SU-DHL-6 (cell line): ENCODE data around the gene THAP11.

Source experiments
- H2AFZ ChIP-seq: fragments of 200-600 bp; sonication (generic); 2 replicates; pipeline ENCODE4 v1.6.1; 2014; ENCODE audit warnings: low read depth, mild to moderate bottlenecking, moderate library complexity, mixed read lengths, antibody characterized with exemption, low read length; ENCODE audit not compliant: severe bottlenecking
- H3F3A ChIP-seq: fragments of 200-600 bp; shearing (Covaris generic); 2 replicates; pipeline ENCODE4 v1.6.0; 2016; ENCODE audit warnings: antibody characterized with exemption, mild to moderate bottlenecking; ENCODE audit not compliant: insufficient read depth
- H3K27ac ChIP-seq: fragments of 200-600 bp; sonication (generic); 2 replicates; pipeline ENCODE4 v1.5.1; 2016; ENCODE audit warnings: low read depth, mild to moderate bottlenecking, low read length, moderate library complexity, mixed read lengths
- H3K27me3 ChIP-seq: fragments of 200-600 bp; sonication (generic), shearing (Covaris generic); 2 replicates; pipeline ENCODE4 v1.6.0; 2014; ENCODE audit warnings: mild to moderate bottlenecking, low read length
- H3K36me3 ChIP-seq: fragments of 200-600 bp; sonication (generic); 2 replicates; pipeline ENCODE4 v1.6.1; 2014; ENCODE audit warnings: mild to moderate bottlenecking, low read length, mixed read lengths
- H3K4me2 ChIP-seq: fragments of 300-600, 200-600 bp; shearing (Covaris generic), sonication (generic); 2 replicates; pipeline ENCODE4 v1.6.0; 2014; ENCODE audit warnings: low read length, low read depth, mild to moderate bottlenecking; ENCODE audit not compliant: poor library complexity, severe bottlenecking
- H3K4me3 ChIP-seq: fragments of 200-600 bp; sonication (generic); 2 replicates; pipeline ENCODE4 v1.5.1; 2014; ENCODE audit warnings: antibody characterized with exemption, low read length, mild to moderate bottlenecking, mixed read lengths; ENCODE audit not compliant: insufficient read depth, poor library complexity, severe bottlenecking
- H3K79me2 ChIP-seq: fragments of 200-600 bp; sonication (generic); 2 replicates; pipeline ENCODE4 v1.6.1; 2014; ENCODE audit warnings: mild to moderate bottlenecking, low read length, moderate library complexity; ENCODE audit not compliant: insufficient read depth
- H3K9ac ChIP-seq: fragments of 200-600 bp; sonication (generic); 2 replicates; pipeline ENCODE4 v1.7.0; 2014; ENCODE audit warnings: mild to moderate bottlenecking, low read length
- H3K9me2 ChIP-seq: fragments of 200-600 bp; sonication (generic); replicated peaks from 2 replicates; pipeline ENCODE4 v1.6.1; 2014; ENCODE audit warnings: low read length; ENCODE audit not compliant: insufficient read depth
- H3K9me3 ChIP-seq: fragments of 200-600 bp; sonication (generic); 2 replicates; pipeline ENCODE4 v1.6.1; 2014; ENCODE audit warnings: low read length, mixed read lengths; ENCODE audit not compliant: insufficient read depth
- H4K20me1 ChIP-seq: fragments of 200-600 bp; sonication (generic); 2 replicates; pipeline ENCODE4 v1.6.1; 2014; ENCODE audit warnings: low read depth, mild to moderate bottlenecking, antibody characterized with exemption, low read length, moderate library complexity, mixed read lengths
- EZH2phosphoT487 ChIP-seq: fragments of 200-600 bp; sonication (generic), shearing (Covaris generic); conservative IDR thresholded peaks from 2 replicates; pipeline ENCODE4 v1.6.1; 2018; ENCODE audit warnings: mild to moderate bottlenecking, antibody characterized with exemption, low read length, moderate library complexity, mixed read lengths
- TF ChIP-seq, protein P1 (sequence below): fragments of 200-600 bp; sonication (generic); IDR thresholded peaks from one replicate; pipeline ENCODE4 v1.5.1; 2017; ENCODE audit warnings: antibody characterized with exemption, mild to moderate bottlenecking, low read length, moderate library complexity; ENCODE audit not compliant: insufficient read depth, poor library complexity, severe bottlenecking

THAP11 gene

DNA sequence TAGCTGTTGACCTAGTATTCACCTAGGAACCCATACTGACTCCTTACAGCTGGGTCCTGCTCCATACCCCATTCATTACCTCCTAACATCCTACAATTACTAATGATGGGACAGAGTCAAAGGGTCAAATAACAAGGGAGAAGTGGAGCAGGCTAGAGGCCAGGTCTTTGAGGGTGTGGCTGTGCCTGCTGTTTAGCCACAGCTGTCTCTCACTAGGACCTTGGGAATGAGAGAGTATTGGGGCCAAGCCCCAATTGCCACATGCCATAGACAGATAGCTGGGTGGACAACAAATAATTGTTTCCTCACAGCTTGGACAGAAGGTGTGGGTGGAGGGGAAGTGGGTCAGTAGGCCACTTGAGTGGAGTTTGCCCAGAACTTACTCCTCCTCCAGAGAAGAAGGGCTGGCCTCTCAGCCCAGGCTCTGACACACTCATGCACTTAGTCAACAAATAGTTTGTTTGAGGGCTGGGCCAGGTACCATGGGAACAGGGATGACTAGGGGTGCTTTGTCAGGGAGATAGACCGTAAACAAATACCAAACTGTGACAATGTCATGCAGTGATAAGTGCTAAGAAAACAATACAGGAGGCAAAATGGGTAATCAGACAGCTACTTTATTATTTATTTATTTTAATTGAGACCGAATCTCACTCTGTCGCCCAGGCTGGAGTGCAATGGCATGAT is 15.6 kb downstream of the THAP11 start:
- H2AFZ ChIP-seq = no peak overlapping the region
- H3K4me3 ChIP-seq = no peak overlapping the region
- no peaks in the 10 kb centered on the region for H3F3A ChIP-seq
- H3K9me3 ChIP-seq = no peaks in the 10 kb centered on the region
- TF ChIP-seq, protein P1, sequence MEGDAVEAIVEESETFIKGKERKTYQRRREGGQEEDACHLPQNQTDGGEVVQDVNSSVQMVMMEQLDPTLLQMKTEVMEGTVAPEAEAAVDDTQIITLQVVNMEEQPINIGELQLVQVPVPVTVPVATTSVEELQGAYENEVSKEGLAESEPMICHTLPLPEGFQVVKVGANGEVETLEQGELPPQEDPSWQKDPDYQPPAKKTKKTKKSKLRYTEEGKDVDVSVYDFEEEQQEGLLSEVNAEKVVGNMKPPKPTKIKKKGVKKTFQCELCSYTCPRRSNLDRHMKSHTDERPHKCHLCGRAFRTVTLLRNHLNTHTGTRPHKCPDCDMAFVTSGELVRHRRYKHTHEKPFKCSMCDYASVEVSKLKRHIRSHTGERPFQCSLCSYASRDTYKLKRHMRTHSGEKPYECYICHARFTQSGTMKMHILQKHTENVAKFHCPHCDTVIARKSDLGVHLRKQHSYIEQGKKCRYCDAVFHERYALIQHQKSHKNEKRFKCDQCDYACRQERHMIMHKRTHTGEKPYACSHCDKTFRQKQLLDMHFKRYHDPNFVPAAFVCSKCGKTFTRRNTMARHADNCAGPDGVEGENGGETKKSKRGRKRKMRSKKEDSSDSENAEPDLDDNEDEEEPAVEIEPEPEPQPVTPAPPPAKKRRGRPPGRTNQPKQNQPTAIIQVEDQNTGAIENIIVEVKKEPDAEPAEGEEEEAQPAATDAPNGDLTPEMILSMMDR = no peak
- no peak for TF ChIP-seq EZH2phosphoT487
- H3K9ac ChIP-seq = no peak overlapping the region
- no peak overlapping the region for H3K27ac ChIP-seq
- no peaks in the 10 kb centered on the region for H3K27me3 ChIP-seq
- H3K4me2 ChIP-seq = no peak overlapping the region
- H3K9me2 ChIP-seq = no peaks in the 10 kb centered on the region
- peaks cover 94% of the 10 kb centered on the region for H3K79me2 ChIP-seq
- no peaks in the 10 kb centered on the region for H3K36me3 ChIP-seq
- H4K20me1 ChIP-seq = peaks cover 10% of the 10 kb centered on the region; the same call in 1 of the 2 replicates

DNA sequence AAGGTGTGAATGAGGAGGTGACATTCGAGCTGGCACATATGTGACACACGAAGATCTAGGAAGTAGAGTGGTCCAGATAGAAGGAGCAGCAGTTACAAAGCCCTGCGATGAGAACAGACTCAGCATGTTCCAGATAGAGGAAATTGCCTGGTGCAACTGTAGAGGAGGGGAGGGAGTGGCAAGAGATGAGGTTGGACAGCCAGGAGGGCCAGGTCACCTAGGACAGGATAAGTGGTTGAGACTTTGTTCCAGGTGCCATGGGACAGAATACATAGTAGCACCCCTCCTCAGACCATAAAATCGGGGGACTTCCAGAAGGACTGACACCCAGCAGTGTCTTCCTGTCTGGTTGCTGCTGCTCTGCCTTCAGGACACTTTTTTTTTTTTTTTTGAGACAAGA is 16.4 kb downstream of the THAP11 start:
- no peak overlapping the region for H3K27ac ChIP-seq
- H3F3A ChIP-seq = no peaks in the 10 kb centered on the region
- H3K4me3 ChIP-seq = no peak overlapping the region

DNA sequence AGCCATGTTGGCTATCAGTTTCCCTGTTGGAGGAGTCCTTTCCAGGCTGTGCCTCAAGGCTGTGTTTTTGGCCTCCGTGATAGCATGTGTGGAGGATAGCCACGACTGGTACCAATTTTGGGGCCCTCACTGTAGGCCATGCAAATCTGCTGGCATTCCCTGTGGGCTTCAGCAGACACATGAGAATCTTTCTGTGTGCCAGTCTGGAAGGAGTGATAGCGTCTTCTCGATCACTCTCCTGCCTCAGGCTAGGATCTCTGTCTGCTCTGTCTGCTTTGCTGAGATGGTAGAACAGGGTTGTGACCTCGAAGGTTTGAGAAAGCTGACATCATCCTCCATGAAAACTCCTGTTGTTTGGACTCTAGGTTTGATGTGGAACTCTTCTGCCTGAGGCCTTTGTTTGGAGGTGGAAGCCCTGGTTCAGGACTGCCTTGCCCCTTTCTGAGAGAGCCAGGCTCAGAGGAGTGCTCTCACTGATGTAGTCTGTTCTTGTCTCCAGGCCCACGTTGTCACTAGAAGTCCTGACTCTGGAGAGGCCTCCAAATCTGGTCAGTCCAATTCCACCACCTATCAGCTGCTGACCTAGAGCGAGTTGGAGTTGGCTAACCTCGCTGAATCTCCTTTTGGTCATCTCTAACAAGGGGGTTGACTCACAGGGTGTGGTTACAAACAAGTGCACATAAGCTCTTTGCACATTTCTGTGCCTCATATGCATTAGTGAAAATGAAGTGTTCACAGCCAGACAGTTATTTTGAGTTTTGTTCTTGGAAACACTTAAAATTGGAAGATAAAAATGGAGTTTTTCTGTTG is 18.7 kb downstream of the THAP11 start:
- no peaks in the 10 kb centered on the region for H3K9me2 ChIP-seq
- H3K36me3 ChIP-seq = no peaks in the 10 kb centered on the region
- H3K27me3 ChIP-seq = no peaks in the 10 kb centered on the region
- no peak overlapping the region for H3K9ac ChIP-seq
- H3K79me2 ChIP-seq = peaks cover 83% of the 10 kb centered on the region
- H3K27ac ChIP-seq = no peak overlapping the region
- H3K4me2 ChIP-seq = no peak overlapping the region
- H3F3A ChIP-seq = no peaks in the 10 kb centered on the region
- TF ChIP-seq, protein P1 = no peak
- no peak for TF ChIP-seq EZH2phosphoT487
- H2AFZ ChIP-seq = no peak overlapping the region
- H3K4me3 ChIP-seq = no peak overlapping the region
- peaks cover 10% of the 10 kb centered on the region; the same call in 1 of the 2 replicates for H4K20me1 ChIP-seq
- H3K9me3 ChIP-seq = no peaks in the 10 kb centered on the region

More for the DNA sequence above, 16.4 kb downstream of the THAP11 start:
- TF ChIP-seq, protein P1 = no peak
- TF ChIP-seq EZH2phosphoT487 = no peak
- Histone ChIP-seq H3K9me2 (no peaks in the 10 kb centered on the region), H3K27me3 (no peaks in the 10 kb centered on the region), H3K9ac (no peak overlapping the region), H3K4me2 (no peak overlapping the region), H2AFZ (no peak overlapping the region), H3K79me2 (peaks cover 94% of the 10 kb centered on the region), H4K20me1 (peaks cover 10% of the 10 kb centered on the region; the same call in 1 of the 2 replicates), H3K9me3 (no peaks in the 10 kb centered on the region), H3K36me3 (no peaks in the 10 kb centered on the region)
